ENCODE results near the gene NSMF.

- TF ChIP-seq, protein P1, sequence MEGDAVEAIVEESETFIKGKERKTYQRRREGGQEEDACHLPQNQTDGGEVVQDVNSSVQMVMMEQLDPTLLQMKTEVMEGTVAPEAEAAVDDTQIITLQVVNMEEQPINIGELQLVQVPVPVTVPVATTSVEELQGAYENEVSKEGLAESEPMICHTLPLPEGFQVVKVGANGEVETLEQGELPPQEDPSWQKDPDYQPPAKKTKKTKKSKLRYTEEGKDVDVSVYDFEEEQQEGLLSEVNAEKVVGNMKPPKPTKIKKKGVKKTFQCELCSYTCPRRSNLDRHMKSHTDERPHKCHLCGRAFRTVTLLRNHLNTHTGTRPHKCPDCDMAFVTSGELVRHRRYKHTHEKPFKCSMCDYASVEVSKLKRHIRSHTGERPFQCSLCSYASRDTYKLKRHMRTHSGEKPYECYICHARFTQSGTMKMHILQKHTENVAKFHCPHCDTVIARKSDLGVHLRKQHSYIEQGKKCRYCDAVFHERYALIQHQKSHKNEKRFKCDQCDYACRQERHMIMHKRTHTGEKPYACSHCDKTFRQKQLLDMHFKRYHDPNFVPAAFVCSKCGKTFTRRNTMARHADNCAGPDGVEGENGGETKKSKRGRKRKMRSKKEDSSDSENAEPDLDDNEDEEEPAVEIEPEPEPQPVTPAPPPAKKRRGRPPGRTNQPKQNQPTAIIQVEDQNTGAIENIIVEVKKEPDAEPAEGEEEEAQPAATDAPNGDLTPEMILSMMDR (IDR thresholded peaks at IDR 0.05), result no peak
- TF ChIP-seq ZFX (IDR thresholded peaks at IDR 0.05; ENCODE audit: borderline replicate concordance), result no peak
Observed at GRCh38 chr9:137496601-137497375, 37.7 kb upstream of the NSMF start.

All from 22Rv1 (cell line).